HG02678 (cell line): ENCODE measurements around the gene TMEM181.
A peak's percentile ranks its signal among the peaks of the same experiment; 100 is the strongest.
"Not testable (repeated sequence)": the region's sequence is repeated elsewhere in the genome, so short reads cannot be mapped to it uniquely, and the experiment has no call there.

Source experiments
- ATAC-seq: cut with Tn5 transposase; IDR thresholded peaks from one replicate; pipeline ENCODE4 v1.9.1; 2021; ENCODE audit warnings: mild to moderate bottlenecking, moderate library complexity; ENCODE audit not compliant: unreplicated experiment

The TMEM181 gene

DNA sequence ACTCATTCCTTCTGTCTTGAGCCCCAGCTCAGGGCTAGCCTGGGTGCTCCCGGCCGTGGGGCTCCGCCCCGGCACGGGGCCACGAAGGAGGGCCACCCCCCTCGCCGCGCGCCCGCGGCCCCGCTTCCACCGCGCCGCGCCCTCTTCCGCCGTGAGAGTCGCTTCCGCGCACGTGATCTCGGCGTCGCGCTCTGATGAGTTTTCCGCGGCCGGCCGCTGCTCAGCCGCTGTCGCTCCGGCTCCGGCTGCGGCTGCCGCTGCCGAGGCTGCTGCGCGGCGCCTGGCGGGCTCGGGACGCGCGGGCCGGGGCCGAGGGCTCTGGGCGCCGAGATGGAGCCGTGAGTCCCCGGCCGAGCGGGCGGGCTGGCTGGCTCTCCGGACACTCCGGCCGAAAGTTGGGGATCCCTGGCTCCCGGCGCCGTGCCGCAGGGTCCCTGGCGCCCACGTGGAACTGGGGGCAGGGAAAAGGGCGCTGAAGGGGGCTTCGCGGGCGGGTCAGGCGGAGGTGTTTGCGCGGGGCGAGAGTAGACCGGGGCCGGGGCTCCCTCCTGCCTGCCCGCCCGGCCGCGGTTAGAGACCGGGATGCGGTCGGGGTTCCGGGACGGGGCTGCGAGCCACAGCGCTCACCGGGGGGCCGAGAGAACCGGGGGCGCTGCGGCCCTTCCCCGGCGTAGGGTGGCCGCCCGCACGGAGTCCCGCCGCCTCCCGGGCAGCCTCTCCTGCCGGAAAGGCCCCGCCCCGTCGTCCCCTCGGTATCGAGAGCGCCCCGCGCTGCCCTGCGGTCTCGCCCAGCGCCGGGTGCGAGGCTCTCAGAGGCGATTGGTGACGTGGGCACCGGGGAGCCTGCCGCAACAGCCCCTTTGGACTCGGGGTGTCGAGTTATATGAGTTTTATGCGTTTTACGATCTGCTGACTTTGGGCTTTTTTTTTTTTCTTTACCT lies at the start of gene TMEM181:
Gene TMEM181, plus strand, starts transcription at position 197 of the 941 bp plus-strand sequence. Its CDS starts 134 bp downstream, at position 331.
- peak; percentile 86 for ATAC-seq

- ATAC-seq, result no peak
Measured at GRCh38 chr6:158512809-158513208, 47.1 kb upstream of the TMEM181 start.

- ATAC-seq, result no peak
Measured at GRCh38 chr6:158514176-158514575, 45.7 kb upstream of the TMEM181 start.

GRCh38 chr6:158514991-158515390 lies 44.9 kb upstream of the TMEM181 start:
- no peak for ATAC-seq

DNA sequence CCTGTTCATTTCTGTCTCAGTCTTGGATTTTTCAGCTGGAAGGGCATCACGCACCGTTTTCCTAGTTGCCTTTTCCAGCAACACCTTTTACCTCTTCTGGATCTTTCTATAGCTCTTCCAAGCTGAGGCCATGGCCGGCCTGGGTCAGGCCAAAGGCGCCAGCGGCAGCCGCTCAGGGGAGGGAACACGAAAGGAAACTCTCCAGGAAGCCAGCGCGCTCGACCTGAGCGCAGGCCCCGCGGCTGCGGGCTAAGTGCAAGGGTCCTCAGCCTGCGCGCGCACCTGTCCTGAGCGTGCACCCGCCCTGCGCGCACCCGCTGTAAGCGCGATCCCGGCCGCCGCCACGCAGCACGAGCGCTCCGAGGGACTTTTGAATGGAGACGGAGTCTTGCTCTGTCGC lies 43.8 kb upstream of the TMEM181 start:
- ATAC-seq, result no peak

- ATAC-seq, result no peak
Measured at GRCh38 chr6:158517038-158517437, 42.9 kb upstream of the TMEM181 start.

DNA sequence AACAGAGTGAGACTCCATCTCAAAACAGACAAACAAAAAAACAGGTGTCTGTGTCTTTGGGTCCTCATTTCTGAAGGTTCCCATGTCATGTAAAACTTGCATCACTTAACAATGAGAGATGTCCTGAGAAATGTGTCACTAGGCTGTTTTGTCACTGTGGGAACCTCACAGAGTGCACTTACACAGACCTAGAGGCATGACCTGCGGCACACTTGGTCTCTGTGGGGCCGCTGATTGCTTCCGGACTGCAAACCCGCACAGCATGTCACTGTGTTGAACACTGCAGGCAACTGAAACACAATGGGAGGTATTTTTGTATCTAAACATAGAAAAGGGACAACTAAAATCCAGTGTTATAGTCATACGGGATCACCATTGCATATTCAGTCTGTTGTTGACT lies 42.3 kb upstream of the TMEM181 start:
- no peak for ATAC-seq

DNA sequence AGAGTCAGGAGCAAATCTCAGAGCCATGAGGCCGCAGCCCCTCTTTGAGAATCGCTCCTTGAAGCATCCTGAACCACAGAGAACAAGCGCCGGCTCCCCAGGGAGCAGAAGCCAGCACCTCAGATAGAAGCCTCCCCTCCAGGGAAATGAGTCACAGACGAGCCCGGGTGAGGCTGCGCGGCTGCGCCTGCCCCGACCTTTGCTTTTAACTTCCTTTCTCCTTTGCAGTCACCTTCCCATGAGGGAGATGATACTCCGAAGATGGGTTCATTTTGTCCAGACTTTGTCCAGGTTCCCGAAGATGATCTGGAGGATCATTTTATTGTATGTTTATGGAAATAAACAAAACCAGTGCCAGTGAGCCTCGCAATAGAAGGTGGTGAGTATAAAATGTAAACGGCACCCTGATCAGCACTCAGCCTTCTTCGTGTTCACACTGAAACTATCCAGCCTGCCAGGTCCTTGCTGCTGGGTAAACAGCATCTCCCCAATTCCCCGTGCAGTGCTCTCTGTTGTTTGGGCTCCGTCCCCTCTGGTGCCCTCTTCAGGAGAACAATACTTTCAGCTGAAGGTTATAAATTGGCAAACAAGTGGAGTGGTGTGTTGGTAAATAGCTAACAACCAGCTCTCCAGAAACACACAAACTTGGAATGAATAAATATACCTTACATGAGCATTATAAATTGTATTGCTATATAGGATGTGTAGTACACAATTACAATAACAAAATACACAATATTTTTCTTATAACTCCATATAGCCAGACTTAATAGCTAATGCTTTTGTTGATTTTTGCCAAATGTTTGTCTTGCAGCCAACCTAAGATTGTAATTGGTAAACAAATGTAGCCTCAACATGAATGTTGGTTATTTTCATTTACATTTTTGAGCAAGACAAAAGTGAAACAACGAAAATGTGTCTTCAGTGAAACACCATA lies 41.4 kb upstream of the TMEM181 start:
- ATAC-seq, result peak; percentile 70

GRCh38 chr6:158519300-158519699 lies 40.6 kb upstream of the TMEM181 start:
- no peak for ATAC-seq

DNA sequence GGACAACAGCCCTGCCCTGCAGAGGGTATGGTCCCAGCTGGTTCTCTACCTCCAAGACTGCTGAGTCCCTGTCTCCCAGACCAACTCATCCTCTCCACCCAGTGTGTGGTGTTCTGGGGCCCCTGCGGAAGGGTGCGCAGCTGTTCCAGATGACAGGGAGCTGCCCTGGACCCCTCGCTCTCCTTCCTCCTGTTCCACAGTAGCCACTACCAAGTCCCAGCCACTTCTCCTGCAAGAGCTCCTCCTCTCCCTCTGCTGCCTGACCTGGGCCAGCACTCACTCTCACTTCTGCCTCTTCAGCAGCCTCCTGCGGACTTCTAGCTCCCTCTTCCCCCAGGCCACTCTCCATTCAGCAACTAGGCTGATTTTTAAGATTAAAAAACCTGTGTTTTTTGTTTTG lies 40.1 kb upstream of the TMEM181 start:
- no peak for ATAC-seq

DNA sequence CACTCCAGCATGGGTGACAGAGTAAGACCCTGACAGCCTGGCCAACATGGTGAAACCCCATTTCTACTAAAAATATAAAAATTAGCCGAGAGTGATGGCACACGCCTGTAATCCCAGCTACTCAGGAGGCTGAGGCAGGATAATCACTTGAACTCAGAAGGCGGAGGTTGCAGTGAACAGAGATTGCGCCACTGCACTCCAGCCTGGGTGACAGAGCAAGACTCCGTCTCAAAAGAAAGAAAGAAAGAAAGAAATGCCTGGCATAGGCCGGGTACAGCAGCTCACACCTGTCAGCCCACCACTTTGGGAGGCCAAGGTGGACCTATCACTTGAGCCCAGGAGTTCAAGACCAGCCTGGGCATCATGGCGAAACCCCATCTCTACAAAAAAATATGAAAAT lies 38.9 kb upstream of the TMEM181 start:
- ATAC-seq, result not testable (repeated sequence)

- no peak for ATAC-seq
Measured at GRCh38 chr6:158521759-158522158, 38.1 kb upstream of the TMEM181 start.

- ATAC-seq, result no peak
Measured at GRCh38 chr6:158522616-158523015, 37.3 kb upstream of the TMEM181 start.

DNA sequence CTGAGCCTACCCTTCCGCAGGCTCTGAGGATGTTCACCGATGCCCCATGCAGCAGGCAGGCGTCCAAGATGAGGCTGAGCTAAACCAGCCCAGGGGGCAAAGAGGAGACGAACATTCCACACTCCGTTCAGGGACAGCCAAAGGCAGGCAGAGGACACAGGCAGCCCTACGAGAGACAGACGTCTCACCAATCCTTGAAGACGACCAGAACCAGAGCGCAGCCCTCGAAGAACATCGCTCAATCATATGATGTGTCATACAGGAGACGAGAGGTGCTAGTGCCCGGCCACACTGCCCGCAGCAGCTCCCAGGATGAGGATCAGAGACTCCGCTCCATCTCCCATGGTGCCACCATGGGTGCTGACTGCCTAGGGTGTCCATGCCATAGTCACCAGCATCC lies 35.6 kb upstream of the TMEM181 start:
- ATAC-seq, result no peak

DNA sequence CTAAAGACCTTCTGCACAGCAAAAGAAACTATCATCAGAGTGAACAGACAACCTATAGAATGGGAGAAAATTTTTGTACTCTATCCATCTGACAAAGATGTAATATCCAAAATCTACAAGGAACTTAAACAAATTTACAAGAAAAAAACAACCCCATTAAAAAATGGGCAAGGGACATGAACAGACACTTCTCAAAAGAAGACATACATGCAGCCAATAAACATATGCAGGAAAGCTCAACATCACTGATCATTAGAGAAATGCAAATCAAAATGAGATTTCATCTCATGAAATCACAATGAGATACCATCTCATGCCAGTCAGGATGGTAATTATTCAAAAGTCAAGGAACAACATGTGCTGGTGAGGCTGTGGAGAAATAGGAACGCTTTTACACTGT lies 32.0 kb upstream of the TMEM181 start:
- not testable (repeated sequence) for ATAC-seq

DNA sequence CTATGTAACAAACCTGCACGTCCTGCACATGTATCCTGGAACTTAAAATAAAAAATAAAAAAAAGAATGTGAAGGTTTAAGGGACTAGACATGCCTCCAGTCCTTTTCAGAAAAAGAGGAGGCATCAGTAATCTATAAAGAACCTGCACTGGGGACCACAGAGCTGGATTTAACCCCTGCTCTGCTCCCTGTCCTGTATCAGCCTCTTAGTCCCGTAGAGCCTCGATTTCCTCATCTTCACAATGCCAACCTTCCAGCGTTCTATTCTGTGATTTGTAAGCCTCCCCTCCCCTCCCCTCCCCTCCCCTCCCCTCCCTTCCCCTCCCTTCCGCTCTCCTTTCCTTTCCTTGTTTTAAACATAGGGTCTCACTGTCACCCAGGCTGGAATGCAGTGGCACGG lies 31.1 kb upstream of the TMEM181 start:
- no peak for ATAC-seq

DNA sequence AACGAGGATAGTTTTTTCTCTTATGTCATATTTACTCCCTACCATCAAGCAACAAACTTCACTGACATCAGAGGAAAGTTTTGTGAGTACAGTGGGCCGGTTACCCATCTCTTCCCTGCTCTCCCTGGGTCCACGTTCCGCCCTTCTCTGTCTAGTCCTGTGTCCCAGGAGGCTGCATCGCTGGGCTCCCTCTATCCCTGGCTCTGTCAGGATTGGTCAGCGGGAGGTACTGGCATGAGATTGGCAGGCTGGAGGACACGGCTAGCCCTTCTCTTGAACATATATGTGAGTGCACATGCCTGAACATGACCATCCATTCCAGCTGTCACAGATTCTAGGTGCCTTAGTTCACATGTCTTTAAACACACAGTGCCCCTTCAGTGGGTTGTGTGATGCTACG lies 30.3 kb upstream of the TMEM181 start:
- ATAC-seq, result no peak

GRCh38 chr6:158531566-158531965 lies 28.3 kb upstream of the TMEM181 start:
- no peak for ATAC-seq

DNA sequence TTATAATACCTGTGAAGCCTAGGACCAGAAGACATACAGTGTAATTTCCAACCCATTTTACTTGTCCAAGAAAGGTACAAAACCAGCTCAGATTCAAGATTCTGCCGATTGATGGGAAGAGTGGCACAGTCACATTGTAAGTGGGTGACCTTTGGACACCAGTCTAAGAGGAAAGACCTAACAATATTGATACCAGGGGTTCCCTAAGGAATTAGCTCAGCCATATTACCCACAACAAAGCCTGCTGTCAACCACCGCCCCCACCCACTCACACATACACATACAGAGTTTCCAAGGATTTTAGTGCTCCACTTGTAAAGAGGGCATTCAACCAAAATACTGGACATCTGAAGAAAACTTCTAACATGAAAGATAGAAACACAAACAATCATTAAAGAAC lies 27.9 kb upstream of the TMEM181 start:
- no peak for ATAC-seq

DNA sequence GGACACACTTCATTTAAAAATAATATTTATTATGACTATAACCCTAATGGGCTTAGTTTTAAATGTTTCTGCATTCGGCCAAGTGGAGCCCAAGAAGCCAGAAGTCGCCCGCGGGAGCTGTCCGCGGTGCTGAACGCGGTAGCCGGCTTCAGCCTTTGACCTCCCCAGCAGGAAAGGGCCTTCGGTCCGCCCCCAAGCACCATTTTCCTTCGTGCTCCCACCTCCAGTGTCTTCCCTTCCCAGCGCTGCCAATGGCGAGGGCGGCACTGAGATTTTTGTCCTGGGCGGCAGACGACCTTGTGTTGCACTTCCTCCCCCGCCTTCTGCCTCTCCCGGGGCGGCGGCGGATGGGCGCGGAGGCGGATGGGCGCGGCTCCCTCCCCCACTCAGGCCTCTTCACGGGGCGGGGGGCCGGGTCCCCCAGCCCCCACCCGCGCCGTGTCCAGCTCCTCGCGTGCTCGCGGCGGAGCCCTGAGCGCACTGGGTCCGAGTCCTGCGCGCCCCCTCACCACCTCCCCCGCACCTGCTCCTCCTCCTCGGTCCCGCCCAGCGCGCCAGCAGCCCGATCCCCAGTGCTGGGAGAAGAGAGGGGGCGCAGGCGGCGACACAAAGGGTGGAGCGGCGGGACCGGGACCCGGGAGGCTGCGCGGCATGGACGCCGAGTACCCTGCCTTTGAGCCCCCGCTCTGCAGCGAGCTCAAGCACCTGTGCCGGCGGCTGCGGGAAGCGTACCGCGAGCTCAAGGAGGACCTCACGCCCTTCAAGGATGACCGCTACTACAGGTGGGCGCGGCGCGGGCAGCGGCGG lies 23.6 kb upstream of the TMEM181 start:
- ATAC-seq, result no peak
